Memory B cell (primary cell): ENCODE results near the gene DDAH1.
A peak's percentile ranks its signal among the peaks of the same experiment; 100 is the strongest.

ENCODE experiments used
- ATAC-seq: fragments of 150-1000 bp; cut with Tn5 transposase; 2 replicates; pipeline ENCODE4 v1.10.0; 2021; ENCODE audit warnings: low read depth, mild to moderate bottlenecking, moderate library complexity
- DNase-seq, 2 donors: peaks; one replicate each; pipeline ENCODE4 v3.0.0; 2022; ENCODE audit warnings: low spot score in 2 of 2
- H3K27ac Mint-ChIP-seq: one replicate; pipeline ENCODE4 v1.8.0; 2022; ENCODE audit warnings: mild to moderate bottlenecking, moderate library complexity, mixed read lengths
- H3K27me3 Mint-ChIP-seq: one replicate; pipeline ENCODE4 v1.8.0; 2022; ENCODE audit warnings: mixed read lengths
- H3K36me3 Mint-ChIP-seq: one replicate; pipeline ENCODE4 v1.8.0; 2022; ENCODE audit warnings: mild to moderate bottlenecking, mixed read lengths
- H3K4me1 Mint-ChIP-seq: one replicate; pipeline ENCODE4 v1.8.0; 2022; ENCODE audit warnings: mixed read lengths
- H3K4me3 Mint-ChIP-seq: one replicate; pipeline ENCODE4 v1.8.0; 2022; ENCODE audit warnings: mild to moderate bottlenecking, moderate library complexity, mixed read lengths
- H3K9me3 Mint-ChIP-seq: one replicate; pipeline ENCODE4 v1.8.0; 2022; ENCODE audit warnings: mixed read lengths

The DDAH1 gene

DNA sequence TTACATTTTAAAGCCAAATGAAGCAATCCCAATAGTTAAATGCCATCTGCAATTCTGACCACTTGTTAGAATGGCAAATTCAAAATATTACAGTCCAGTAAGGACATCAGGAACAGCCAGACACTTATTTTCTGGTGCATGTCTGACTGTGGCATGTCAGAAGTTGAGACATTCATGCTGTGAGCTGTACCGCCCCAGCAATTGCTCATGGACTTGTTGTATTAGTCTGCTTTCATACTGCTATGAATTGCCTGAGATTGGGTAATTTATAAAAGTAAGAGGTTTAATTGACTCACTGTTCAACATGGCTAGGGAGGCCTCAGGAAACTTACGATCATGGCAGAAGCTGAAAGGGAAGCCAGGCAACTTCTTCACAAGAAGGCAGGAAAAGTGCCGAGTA, 19.1 kb downstream of the DDAH1 start:
- Mint-ChIP-seq H3K27ac (no peak overlapping the region), H3K9me3 (no peaks in the 10 kb centered on the region), H3K4me3 (no peak overlapping the region), H3K27me3 (no peaks in the 10 kb centered on the region), H3K4me1 (no peaks in the 10 kb centered on the region), H3K36me3 (peaks cover 26% of the 10 kb centered on the region)
- ATAC-seq (no peak), DNase-seq (no peak)

DNA sequence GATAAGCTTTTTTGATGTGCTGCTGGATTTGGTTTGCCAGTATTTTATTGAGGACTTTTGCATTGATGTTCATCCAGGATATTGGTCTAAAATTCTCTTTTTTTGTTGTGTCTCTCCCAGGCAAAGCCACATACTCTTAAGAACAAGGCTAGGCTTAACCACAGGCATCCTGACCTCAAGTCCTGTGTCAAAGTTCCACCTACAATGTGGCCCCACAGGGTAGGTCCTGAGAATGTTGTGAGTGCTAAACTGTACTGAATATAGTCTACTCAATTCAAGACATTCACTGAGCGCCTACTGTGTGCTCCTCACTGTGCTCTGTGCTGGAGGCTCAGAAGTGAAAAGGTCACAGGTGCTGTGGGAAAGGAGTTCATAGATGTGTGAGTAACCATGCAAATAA, 20.6 kb downstream of the DDAH1 start:
- H3K36me3 Mint-ChIP-seq = peaks cover 25% of the 10 kb centered on the region
- no peaks in the 10 kb centered on the region for H3K27me3 Mint-ChIP-seq
- H3K4me1 Mint-ChIP-seq = no peaks in the 10 kb centered on the region
- no peak overlapping the region for H3K4me3 Mint-ChIP-seq
- ATAC-seq = no peak
- no peak for DNase-seq
- H3K9me3 Mint-ChIP-seq = no peaks in the 10 kb centered on the region
- no peak overlapping the region for H3K27ac Mint-ChIP-seq

GRCh38 chr1:85440612-85441011, 24.3 kb downstream of the DDAH1 start:
- DNase-seq (no peak), ATAC-seq (no peak)
- Mint-ChIP-seq H3K27me3 (no peaks in the 10 kb centered on the region), H3K4me1 (no peaks in the 10 kb centered on the region), H3K9me3 (no peaks in the 10 kb centered on the region), H3K4me3 (no peak overlapping the region), H3K36me3 (peaks cover 23% of the 10 kb centered on the region), H3K27ac (no peak overlapping the region)

DNA sequence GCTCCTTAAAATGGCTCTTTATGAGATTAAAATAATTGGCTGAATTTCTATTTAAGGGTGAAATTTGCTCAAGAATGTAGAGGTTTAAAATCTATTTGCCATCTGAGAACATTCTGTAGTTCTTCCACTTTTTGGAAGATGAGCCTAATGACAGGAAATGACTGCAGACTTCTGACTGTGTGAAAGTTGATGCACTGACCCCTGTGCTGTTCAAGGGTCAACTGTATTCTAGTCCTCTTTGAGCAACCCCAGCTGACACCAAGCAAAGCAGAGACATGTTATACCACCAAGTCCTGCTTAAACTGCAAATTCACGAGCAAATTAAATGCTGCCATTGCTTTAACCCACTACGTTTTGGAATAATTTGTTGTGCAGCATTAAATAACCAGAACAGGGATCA, 26.6 kb downstream of the DDAH1 start:
- ATAC-seq (no peak), DNase-seq (no peak)
- H3K9me3 Mint-ChIP-seq = no peaks in the 10 kb centered on the region
- no peaks in the 10 kb centered on the region for H3K27me3 Mint-ChIP-seq
- peaks cover 10% of the 10 kb centered on the region for H3K36me3 Mint-ChIP-seq
- H3K4me3 Mint-ChIP-seq = no peak overlapping the region
- no peak overlapping the region for H3K27ac Mint-ChIP-seq
- H3K4me1 Mint-ChIP-seq = no peaks in the 10 kb centered on the region

- Mint-ChIP-seq H3K9me3 (no peaks in the 10 kb centered on the region), H3K4me3 (no peak overlapping the region), H3K4me1 (no peaks in the 10 kb centered on the region), H3K27ac (no peak overlapping the region), H3K27me3 (no peaks in the 10 kb centered on the region), H3K36me3 (peaks cover 10% of the 10 kb centered on the region)
- DNase-seq = no peak
- ATAC-seq = no peak
Observed at GRCh38 chr1:85437139-85437538, 27.8 kb downstream of the DDAH1 start.

DNA sequence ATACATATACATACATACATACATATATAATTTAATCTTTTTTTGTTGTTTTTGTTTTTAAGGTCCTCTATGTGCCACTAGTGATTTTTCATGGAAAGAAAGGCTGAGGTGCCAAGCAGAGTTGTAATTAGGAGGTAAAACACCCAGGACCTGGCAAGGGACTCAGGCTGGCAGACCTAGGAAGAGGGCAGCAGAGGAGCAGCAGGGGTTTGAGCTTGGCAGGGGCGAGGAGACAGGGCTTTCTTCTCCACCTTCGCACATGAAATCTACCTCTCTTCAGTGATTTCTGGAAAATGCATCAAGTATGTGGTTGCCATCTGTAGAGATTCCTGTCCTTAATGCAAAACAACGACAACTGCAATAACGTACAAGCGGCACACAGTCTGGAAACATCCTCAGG, 31.9 kb downstream of the DDAH1 start:
- peaks cover 9% of the 10 kb centered on the region for H3K4me1 Mint-ChIP-seq
- no peak overlapping the region for H3K27ac Mint-ChIP-seq
- no peaks in the 10 kb centered on the region for H3K27me3 Mint-ChIP-seq
- H3K36me3 Mint-ChIP-seq = peaks cover 12% of the 10 kb centered on the region
- DNase-seq (no peak), ATAC-seq (no peak)
- H3K9me3 Mint-ChIP-seq = peaks cover 2% of the 10 kb centered on the region
- no peak overlapping the region for H3K4me3 Mint-ChIP-seq

DNA sequence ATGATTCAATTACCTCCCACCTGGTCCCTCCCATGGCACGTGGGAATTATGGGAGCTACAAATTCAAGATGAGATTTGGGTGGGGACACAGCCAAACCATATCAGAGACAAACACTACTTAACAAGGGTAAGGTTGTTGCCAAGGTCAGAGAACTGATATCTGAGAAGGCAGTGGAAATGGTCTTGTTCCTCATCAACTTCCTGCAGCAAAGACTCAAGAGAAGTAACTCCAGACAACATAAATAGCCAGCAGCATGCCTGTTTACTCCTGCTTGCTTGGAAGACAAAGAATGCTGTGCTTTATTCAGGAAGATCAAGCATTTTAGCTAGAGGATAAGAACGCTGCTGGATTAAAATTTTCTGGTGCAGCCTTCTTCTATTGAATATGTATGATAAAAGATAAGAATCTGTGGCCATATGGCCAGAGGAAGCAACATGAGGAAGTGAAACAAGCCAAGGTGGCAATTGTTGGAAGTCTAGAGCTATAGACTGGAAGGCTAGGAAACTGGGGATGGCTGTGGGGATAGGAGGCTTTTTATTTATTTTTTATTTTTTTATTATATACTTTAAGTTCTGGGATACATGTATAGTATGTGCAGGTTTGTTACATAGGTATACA, 36.4 kb downstream of the DDAH1 start:
- H3K36me3 Mint-ChIP-seq = peaks cover 4% of the 10 kb centered on the region
- no peaks in the 10 kb centered on the region for H3K27me3 Mint-ChIP-seq
- no peak overlapping the region for H3K27ac Mint-ChIP-seq
- peaks cover 17% of the 10 kb centered on the region for H3K4me1 Mint-ChIP-seq
- H3K9me3 Mint-ChIP-seq = peaks cover 4% of the 10 kb centered on the region
- peak; percentile 32 for ATAC-seq
- DNase-seq = no peak
- no peak overlapping the region for H3K4me3 Mint-ChIP-seq

DNA sequence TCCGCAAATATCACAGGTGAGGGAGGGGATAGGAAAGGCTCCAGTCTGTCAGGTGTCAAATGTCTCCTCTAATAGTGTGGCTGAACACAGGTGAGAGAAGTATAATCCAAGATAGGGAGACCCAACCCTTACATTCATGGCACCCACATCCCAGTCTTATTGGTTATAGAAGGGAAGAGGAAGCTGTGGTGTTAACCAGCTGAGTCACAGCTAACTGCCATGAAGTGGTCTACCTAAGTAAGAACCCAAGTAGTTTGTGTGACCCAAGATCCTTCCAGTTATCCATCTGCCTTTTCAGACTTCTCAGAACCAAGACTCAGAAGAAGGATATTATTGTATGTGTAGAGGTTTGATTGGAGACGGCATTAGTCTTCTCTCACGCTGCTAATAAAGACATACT, 37.1 kb downstream of the DDAH1 start:
- H3K9me3 Mint-ChIP-seq = peaks cover 4% of the 10 kb centered on the region
- no peak for ATAC-seq
- peak overlapping the region; percentile 36 for H3K27ac Mint-ChIP-seq
- H3K27me3 Mint-ChIP-seq = no peaks in the 10 kb centered on the region
- no peak for DNase-seq
- peaks cover 17% of the 10 kb centered on the region for H3K4me1 Mint-ChIP-seq
- H3K36me3 Mint-ChIP-seq = peaks cover 4% of the 10 kb centered on the region
- H3K4me3 Mint-ChIP-seq = no peak overlapping the region

GRCh38 chr1:85427331-85427730, 37.6 kb downstream of the DDAH1 start:
- ATAC-seq (no peak), DNase-seq (no peak)
- Mint-ChIP-seq H3K36me3 (peaks cover 4% of the 10 kb centered on the region), H3K27me3 (no peaks in the 10 kb centered on the region), H3K4me3 (no peak overlapping the region), H3K4me1 (peaks cover 17% of the 10 kb centered on the region), H3K9me3 (peaks cover 4% of the 10 kb centered on the region), H3K27ac (no peak overlapping the region)

DNA sequence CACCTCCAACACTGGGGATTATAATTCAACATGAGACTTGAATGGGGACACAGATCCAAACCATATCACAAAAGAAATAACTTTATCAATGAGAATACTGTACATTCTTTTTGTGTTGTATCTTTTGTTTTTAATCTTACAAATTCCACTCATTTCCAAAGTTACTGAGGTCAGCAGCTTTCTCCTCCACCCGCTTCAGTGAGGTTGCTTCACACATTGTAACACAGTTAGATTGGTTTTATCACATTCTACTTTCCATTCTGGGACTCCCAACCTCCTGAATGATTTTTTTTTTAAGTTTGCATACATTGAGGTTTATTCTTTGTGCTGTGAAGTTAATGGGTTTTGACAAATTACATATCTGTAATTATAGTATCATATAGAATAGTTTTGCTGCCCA, 43.8 kb downstream of the DDAH1 start:
- Mint-ChIP-seq H3K4me1 (no peaks in the 10 kb centered on the region), H3K36me3 (peaks cover 9% of the 10 kb centered on the region), H3K4me3 (no peak overlapping the region), H3K9me3 (peaks cover 7% of the 10 kb centered on the region), H3K27ac (peak overlapping the region; percentile 32), H3K27me3 (no peaks in the 10 kb centered on the region)
- no peak for ATAC-seq
- DNase-seq = no peak

GRCh38 chr1:85420199-85420598, 44.8 kb downstream of the DDAH1 start:
- no peaks in the 10 kb centered on the region for H3K27me3 Mint-ChIP-seq
- no peak for DNase-seq
- peaks cover 9% of the 10 kb centered on the region for H3K36me3 Mint-ChIP-seq
- peaks cover 7% of the 10 kb centered on the region for H3K9me3 Mint-ChIP-seq
- H3K4me1 Mint-ChIP-seq = no peaks in the 10 kb centered on the region
- no peak for ATAC-seq
- H3K27ac Mint-ChIP-seq = no peak overlapping the region
- H3K4me3 Mint-ChIP-seq = no peak overlapping the region

DNA sequence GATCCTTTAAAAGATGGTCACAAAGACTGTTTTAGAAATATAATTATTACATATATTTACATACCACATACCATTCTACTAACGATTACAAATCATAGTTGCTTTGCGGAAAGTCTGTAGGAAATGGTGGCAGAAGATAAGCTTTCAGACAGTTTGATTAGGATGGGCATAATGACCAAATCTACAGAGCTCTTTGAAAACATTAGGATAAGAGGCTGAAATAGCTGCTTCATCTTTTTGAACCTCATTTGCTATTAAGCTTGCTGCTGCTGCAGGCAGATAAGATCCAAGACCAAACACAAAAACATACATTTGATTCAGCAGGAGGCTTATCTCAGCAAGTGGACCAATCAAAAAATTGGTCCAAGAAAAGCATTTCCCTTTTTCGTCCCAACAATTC, 47.1 kb downstream of the DDAH1 start:
- no peak overlapping the region for H3K27ac Mint-ChIP-seq
- H3K27me3 Mint-ChIP-seq = no peaks in the 10 kb centered on the region
- H3K9me3 Mint-ChIP-seq = peaks cover 7% of the 10 kb centered on the region
- ATAC-seq = no peak
- H3K4me3 Mint-ChIP-seq = no peak overlapping the region
- peaks cover 11% of the 10 kb centered on the region for H3K36me3 Mint-ChIP-seq
- DNase-seq = no peak
- no peaks in the 10 kb centered on the region for H3K4me1 Mint-ChIP-seq

DNA sequence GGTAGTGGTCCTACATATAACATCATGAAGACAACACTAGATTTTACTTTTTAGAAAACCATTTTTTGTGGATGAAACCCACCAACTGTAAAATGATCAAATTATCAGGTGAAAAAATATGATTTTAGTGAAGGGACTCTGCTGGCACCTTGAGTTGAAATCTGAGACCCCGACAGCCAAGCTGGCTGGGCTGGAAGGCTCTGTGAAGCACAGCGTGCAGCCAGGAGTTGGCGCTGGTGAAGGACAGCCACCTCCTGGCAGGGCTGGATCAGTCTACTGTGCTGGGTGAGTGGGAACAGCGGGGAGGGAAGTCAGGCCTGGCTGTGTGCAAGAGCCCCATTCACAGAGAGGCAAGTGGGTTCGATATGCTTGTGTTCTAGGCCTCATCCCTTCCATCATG, 47.9 kb downstream of the DDAH1 start:
- ATAC-seq = no peak
- H3K4me1 Mint-ChIP-seq = no peaks in the 10 kb centered on the region
- no peak for DNase-seq
- no peak overlapping the region for H3K4me3 Mint-ChIP-seq
- H3K27me3 Mint-ChIP-seq = no peaks in the 10 kb centered on the region
- no peak overlapping the region for H3K27ac Mint-ChIP-seq
- peaks cover 11% of the 10 kb centered on the region for H3K36me3 Mint-ChIP-seq
- peaks cover 7% of the 10 kb centered on the region for H3K9me3 Mint-ChIP-seq

GRCh38 chr1:85413169-85413568, 51.8 kb downstream of the DDAH1 start:
- no peaks in the 10 kb centered on the region for H3K4me1 Mint-ChIP-seq
- DNase-seq (no peak), ATAC-seq (no peak)
- H3K27me3 Mint-ChIP-seq = no peaks in the 10 kb centered on the region
- H3K36me3 Mint-ChIP-seq = peaks cover 6% of the 10 kb centered on the region
- no peak overlapping the region for H3K27ac Mint-ChIP-seq
- peaks cover 4% of the 10 kb centered on the region for H3K9me3 Mint-ChIP-seq
- H3K4me3 Mint-ChIP-seq = no peak overlapping the region

DNA sequence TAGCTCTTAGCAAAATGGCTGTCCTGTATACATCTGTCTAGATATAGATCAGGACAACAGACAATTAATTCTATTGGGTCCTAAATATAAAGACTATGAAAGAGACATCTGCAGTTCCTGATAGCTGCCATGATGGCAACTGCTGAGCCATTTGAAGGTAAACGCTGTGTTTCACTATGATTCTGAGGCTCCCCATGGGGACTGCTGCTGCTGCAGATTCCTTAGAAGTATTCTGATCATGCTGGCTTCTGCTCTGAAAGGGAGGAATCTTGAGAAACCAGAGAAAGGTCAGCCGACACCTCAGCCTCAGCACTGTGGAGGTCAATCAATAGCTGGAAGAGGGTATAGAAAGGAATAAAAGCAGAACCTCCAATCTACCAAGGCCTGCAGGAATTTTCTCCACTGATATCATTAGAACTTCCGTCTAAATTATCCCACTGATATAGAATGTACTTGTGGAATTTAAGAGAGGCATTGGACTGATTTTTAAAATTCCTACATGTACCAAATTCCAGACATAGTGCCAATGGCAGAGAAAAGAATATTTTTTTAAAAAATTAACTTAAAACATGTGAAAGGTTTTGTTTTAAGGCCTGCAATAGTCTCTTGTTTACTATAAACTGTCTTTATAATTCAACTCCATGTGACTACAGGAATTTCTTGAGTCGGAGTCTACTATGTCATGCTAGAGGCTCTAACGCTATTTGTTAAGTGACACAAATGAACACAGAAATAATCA, 53.2 kb downstream of the DDAH1 start:
- ATAC-seq (no peak), DNase-seq (no peak)
- no peaks in the 10 kb centered on the region for H3K9me3 Mint-ChIP-seq
- no peak overlapping the region for H3K4me3 Mint-ChIP-seq
- no peak overlapping the region for H3K27ac Mint-ChIP-seq
- H3K27me3 Mint-ChIP-seq = no peaks in the 10 kb centered on the region
- H3K36me3 Mint-ChIP-seq = peaks cover 2% of the 10 kb centered on the region
- no peaks in the 10 kb centered on the region for H3K4me1 Mint-ChIP-seq
